HL-60 (cell line): ENCODE results near the gene UBR2.

ENCODE experiments used
- CTCF ChIP-seq: IDR thresholded peaks from one replicate; pipeline ENCODE4 v1.5.1; 2011; ENCODE audit warnings: low read length, control low read depth, inconsistent platforms; ENCODE audit not compliant: insufficient read depth
- GABPA ChIP-seq: IDR thresholded peaks from 2 replicates; pipeline ENCODE4 v1.6.1; 2012; ENCODE audit warnings: low read depth
- POLR2AphosphoS5 ChIP-seq: IDR thresholded peaks from 2 replicates; pipeline ENCODE4 v1.6.1; 2012; ENCODE audit warnings: low read depth

DNA sequence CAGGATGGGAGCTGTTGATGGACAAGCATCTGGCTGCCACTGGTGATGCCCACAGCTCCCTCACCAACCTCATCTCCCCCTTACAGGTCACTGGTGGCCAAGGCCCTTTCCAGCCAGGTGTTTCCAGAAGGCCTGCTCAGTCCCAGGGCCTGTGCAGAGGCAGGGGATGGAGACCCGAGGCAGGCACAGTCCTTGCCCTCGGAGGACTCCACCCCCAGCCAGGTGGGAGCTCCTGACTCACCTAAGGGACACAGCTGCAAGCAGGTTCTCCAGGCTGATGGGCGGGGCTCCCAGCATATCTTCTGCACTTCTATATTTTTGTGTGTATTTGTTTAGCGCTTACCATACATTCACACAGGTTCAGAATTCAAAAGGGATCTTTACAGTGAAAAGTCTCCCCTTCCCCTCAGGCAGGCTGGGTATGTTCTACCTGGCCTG lies 141.1 kb downstream of the UBR2 start:
- TF ChIP-seq POLR2AphosphoS5 (no peak), CTCF (no peak), GABPA (no peak)
